SKM-1 (cell line): ENCODE results near the gene NEUROD6.

ENCODE experiments used
- DNase-seq: peaks from one replicate; lab custom pipeline; 2025; ENCODE audit not compliant: unreplicated experiment; lab: John Stamatoyannopoulos, UW

The NEUROD6 gene

GRCh38 chr7:31340603-31341002 is at the start of gene NEUROD6:
NEUROD6 (minus strand) TSS chr7:31340726; CDS start chr7:31339268, 1,458 bp downstream.
- no peak for DNase-seq

DNA sequence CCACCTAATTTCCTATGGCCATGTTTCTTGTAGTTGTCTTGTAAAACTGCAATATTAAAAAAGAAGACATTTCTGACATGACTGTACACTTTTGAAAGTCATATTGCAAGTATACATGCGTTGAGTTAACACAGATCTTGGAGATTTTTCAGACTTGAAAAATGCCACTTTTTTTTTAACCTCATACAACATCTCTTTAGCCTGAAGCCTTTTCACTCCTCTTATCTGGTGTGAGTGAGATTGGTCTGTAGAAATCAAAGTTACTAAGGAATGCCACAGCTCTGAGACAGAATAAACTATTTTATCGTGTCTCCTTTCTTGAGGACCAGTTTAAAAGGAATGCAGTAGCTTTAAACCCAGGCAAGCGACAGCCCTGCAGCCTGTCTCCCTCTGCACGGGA is 43.9 kb upstream of the NEUROD6 start:
- DNase-seq = no peak

GRCh38 chr7:31382722-31383121 is 42.2 kb upstream of the NEUROD6 start:
- DNase-seq = no peak

- peak; percentile 26 for DNase-seq
These were observed 33.1 kb upstream of the NEUROD6 start for GRCh38 chr7:31373337-31374289.

DNA sequence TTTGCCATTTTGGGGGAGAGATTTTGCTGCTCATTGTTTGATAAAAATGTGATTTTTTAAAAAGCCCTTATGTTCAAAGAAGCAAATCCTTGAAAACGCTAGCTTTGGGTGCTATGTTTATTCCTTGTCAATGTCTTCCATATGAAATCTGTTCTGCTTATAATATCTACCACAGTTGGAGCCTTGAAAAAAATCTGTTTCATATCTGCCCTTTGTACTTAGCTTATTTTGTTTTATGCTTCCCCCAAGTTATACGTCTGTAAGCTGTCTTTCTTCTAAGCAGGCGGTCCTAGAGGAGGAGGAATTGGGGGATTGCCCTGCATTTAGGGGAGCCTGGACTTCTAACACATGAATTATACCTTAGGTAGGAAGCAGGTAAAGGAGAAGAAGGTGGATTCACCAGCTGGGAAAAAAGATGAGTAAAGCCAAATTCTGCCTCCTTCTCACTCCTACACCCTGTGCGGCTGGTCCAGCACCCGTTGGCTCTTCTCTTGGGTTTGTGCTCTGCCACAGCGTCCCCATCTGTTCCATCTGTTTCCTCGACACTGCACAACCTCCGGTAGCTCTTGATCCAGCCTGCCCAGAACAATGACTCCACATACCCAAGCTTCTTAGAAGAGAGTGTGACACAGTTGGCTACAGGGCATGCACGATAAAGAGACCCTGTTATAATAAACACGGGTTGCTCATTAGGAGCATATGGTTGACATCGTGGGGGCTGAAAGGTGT is 31.9 kb upstream of the NEUROD6 start:
- no peak for DNase-seq

GRCh38 chr7:31371621-31372020 is 31.1 kb upstream of the NEUROD6 start:
- DNase-seq = no peak

DNA sequence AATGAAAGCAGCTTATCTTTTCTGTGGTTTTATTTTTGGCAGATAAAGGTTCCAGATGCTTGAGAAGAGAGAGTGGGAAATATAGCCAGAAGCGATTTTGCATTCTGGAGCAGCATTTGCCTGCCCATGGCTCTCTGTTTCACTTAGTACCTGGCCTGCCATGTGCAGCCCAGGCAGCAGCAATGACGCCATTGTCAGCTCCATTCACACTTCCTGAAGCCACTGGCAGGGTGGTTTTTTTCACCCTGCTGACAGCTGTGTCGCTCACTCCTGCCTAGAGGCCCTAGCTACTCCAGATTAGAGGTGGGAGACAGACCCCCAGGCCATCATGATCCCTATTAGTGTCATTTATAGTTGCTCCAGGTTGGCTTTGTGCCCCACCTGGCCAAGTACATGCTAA is 30.1 kb upstream of the NEUROD6 start:
- DNase-seq = no peak

DNA sequence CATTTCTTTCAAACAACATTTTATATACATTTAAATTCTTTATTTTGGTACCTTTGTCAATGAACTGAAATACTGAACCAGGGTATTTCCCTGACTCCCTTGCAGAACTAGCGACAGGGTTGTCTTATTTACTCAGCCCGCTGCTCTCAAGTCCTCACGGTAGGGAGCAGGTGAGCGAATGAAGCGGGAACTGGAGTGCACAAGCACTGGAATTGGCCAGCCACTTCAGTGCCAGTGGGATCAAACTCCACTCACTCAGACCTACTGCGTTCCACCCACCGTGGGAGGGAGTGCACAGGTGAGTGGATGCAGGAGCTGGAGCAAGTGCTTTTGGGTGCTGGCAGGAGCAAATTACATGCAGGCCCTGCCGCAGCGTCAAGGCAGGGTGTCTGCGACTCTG is 28.1 kb upstream of the NEUROD6 start:
- DNase-seq = no peak

DNA sequence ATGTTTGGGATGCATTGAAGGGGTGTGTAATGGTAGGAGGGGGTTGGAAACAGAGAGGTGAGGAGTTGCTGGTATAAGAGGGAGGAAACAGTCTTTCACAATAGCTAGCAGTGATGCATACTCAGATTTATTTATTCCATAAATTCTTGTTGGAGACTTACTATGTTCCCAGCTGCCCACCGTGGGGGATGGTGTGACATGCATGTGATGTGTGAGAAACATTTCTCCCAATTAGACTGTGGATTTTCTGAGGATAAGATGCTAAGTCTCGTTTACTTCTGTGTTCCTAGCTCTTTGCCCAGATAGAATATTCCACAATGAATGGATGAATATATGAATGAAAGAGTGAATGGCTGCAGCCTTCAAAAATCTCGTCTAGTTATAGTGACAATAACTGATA is 23.0 kb upstream of the NEUROD6 start:
- no peak for DNase-seq

- DNase-seq = no peak
These were observed 22.5 kb upstream of the NEUROD6 start for GRCh38 chr7:31363051-31363450.

DNA sequence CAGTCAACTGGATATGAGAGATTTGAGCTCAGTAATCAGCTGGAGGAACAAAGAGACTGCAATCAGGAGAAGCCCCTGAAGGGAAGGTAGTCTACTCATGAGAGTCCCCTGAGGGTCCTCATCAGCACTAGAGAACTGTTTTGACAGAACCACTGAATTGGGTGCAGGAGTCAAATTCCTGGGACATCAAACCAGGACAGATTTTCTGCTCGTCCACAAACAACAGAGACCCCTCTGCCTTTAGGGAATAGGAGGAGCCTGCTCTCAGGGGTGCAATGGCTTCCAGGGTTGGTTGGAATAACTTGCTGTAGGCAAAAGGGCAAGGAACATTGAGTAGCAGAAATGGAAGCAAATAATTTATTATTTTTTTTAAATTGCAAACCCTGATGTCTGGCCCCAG is 21.9 kb upstream of the NEUROD6 start:
- DNase-seq = no peak

GRCh38 chr7:31358467-31358866 is 17.9 kb upstream of the NEUROD6 start:
- DNase-seq = no peak

GRCh38 chr7:31345421-31345820 is 4.9 kb upstream of the NEUROD6 start:
- no peak for DNase-seq

DNA sequence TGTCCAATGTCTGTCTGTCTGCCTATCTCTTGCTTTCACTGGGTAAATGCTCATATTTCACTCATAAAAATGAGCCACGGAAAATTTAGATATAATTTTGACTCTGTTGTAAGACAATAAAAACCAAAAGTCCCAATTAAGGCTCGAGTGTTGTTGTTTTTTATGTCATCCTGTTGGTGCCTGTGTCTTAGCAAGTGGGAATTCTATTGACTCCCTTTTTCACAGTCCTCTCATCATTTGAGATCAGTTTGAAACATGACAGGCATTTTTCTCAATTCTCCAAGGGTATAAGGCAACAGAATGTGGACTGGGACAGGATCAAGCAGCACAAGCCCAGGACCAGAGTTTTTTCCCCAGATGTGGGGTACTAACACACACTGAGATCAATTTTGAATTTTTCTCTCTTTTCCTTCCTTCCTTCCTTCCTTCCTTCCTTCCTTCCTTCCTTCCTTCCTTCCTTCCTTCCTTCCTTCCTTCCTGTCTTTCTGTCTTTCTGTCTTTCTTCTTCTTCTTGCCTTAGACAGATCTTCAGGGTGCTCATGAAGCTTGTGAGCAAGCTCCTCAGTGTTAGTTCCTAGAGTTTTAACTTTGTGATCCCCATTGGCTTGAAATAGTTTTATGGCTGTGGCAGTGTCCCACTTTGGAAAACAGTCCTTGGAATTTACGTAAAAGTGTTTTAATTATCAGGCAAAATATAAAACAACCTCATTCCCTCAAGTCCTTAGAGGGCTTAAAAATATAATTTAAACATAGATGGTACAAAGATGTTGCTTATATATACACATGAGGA is 3.2 kb upstream of the NEUROD6 start:
- DNase-seq = no peak

GRCh38 chr7:31341141-31341540 is 615 bp upstream of the NEUROD6 start:
- DNase-seq = no peak

GRCh38 chr7:31340051-31340450 is 475 bp downstream of the NEUROD6 start:
- DNase-seq = no peak

DNA sequence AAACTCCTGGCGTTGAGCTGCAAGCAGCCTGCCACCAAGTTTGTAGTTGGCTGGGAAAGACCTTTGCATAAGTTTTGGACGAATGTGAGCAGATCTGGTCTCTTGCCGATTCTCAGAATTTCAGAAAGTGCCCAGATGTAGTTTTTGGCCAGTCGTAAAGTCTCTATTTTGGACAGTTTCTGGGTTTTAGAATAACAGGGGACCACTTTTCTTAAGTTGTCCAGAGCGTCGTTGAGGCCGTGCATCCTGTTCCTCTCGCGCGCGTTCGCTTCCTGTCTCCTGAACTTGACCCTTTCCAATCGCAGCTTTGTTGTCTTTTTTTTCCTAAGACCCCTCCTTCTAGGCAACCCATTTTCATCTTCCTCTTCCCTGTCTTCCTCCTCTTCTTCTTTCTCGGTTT is 1.8 kb downstream of the NEUROD6 start:
- no peak for DNase-seq

- DNase-seq = no peak
These were observed 3.4 kb downstream of the NEUROD6 start for GRCh38 chr7:31337002-31337565.

DNA sequence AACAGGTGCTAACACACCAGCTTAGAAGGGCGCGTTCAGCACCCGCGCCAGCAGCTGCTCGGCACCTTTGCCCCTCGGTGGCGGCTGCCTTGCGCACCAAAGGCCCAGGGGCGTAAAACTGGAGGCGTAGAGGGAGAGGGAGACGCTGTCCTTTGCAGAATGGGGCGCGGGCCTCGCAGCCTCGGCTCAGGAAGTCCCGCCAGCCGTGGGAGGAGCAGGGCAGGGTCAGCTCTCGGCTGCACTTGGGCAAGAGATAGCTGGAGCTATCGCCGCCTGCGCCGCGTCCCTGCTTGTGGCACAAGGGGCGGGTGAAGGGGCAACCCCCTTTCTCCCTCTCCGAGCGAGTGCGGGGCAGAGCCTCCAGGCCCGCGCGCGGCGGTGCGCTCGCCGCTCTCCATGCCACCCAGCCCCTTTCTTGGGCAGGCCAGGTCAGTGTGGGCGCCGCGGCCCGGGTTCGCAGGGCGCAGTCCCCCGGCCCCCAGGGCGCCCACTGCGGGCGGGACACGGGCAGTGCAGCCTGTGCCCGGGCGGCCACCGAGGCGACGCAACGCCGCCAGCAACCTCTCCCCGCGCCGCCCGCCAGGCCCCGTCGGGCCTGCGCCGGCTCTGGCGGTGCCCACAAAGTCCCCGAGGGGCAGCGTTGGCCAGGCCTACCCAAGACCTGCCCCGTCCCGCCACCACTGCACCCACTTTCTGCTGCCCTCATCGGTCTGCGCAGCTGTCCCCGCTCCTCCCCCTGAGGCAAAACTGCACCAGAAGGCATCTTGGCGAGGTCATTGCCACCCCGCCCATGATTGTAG is 4.1 kb downstream of the NEUROD6 start:
- no peak for DNase-seq

GRCh38 chr7:31335884-31336201 is 4.7 kb downstream of the NEUROD6 start:
- DNase-seq = no peak
